Measurements from ENCODE around the gene ALG2. TPM values are rescaled to one million over a fixed set of nuclear protein-coding genes. Genes with fewer than 3 reads are reported as not detected.

Gene ALG2
- total and polyA plus RNA-seq, 2 of the 13 experiments (the other 11 are each of a cell fraction or from before 2014, with no cell fraction given), result 46.2 to 49.0 TPM

GRCh38 chr9:99172124-99173091 is 49.3 kb downstream of the ALG2 start (continued):
- TF ChIP-seq CHD2 (IDR thresholded peaks at IDR 0.05; ENCODE audit: low read depth, low read length) (no peak), ZNF530 (CRISPR knock-in tag; IDR thresholded peaks at IDR 0.05; ENCODE audit: low read depth) (no peak), NFE2L2 (IDR thresholded peaks at IDR 0.05; ENCODE audit: low read length) (no peak), GMEB2 (CRISPR knock-in tag; IDR thresholded peaks at IDR 0.05; ENCODE audit: low read depth) (no peak), ZSCAN25 (CRISPR knock-in tag; IDR thresholded peaks at IDR 0.05) (peak; percentile 53; the same call in 1 of the 2 replicates), MXD4 (CRISPR knock-in tag; IDR thresholded peaks at IDR 0.05) (no peak), HHEX (CRISPR knock-in tag; IDR thresholded peaks at IDR 0.05) (peak; percentile 73), NONO (IDR thresholded peaks at IDR 0.05) (no peak), NONO (CRISPR knock-in tag; conservative IDR thresholded peaks at IDR 0.05) (peak; percentile 80), ZSCAN9 (CRISPR knock-in tag; IDR thresholded peaks at IDR 0.05; ENCODE audit: borderline replicate concordance) (0 out of 2 replicates have a peak, but pooled peaks have one; percentile 62), ZNF724P (CRISPR knock-in tag; IDR thresholded peaks at IDR 0.05; ENCODE audit: borderline replicate concordance) (no peak), ZNF670 (CRISPR knock-in tag; IDR thresholded peaks at IDR 0.05; ENCODE audit: borderline replicate concordance) (no peak), SNAPC5 (CRISPR knock-in tag; IDR thresholded peaks at IDR 0.05; ENCODE audit: borderline replicate concordance) (no peak), ZNF672 (CRISPR knock-in tag; IDR thresholded peaks at IDR 0.05) (no peak), NAIF1 (CRISPR knock-in tag; IDR thresholded peaks at IDR 0.05; ENCODE audit: borderline replicate concordance) (no peak), ZFP62 (CRISPR knock-in tag; IDR thresholded peaks at IDR 0.05) (no peak), STAT5B (CRISPR knock-in tag; IDR thresholded peaks at IDR 0.05) (no peak), TEF (CRISPR knock-in tag; IDR thresholded peaks at IDR 0.05) (no peak), ZNF354B (CRISPR knock-in tag; IDR thresholded peaks at IDR 0.05) (no peak), SP1 (IDR thresholded peaks at IDR 0.05) (no peak), SP1 (CRISPR knock-in tag; IDR thresholded peaks at IDR 0.05) (no peak), DDIT3 (CRISPR knock-in tag; IDR thresholded peaks at IDR 0.05) (no peak), ZNF256 (CRISPR knock-in tag; conservative IDR thresholded peaks at IDR 0.05) (no peak), LRRFIP1 (CRISPR knock-in tag; conservative IDR thresholded peaks at IDR 0.05) (no peak), ZNF883 (CRISPR knock-in tag; IDR thresholded peaks at IDR 0.05; ENCODE audit: not compliant biosample characterization) (no peak), RBM39 (IDR thresholded peaks at IDR 0.05; ENCODE audit: low read depth, low read length, poor library complexity, severe bottlenecking) (no peak), DNMT1 (CRISPR knock-in tag; IDR thresholded peaks at IDR 0.05) (no peak)

Data from HepG2 (cell line).